Fibroblast of lung (primary cell): ENCODE measurements around the gene FRS2.

Source experiments
- EZH2 ChIP-seq: IDR thresholded peaks from 2 replicates; pipeline ENCODE4 v1.5.1; 2012; ENCODE audit warnings: low read length, control low read depth, mild to moderate bottlenecking; ENCODE audit errors: missing control alignments
- TF ChIP-seq, protein P1 (sequence below), 2 donors: IDR thresholded peaks in 1 of 2; conservative IDR thresholded peaks in 1 of 2; 1 replicate in 1 of 2; 2 replicates in 1 of 2; pipeline ENCODE4 v1.5.1; 2011 to 2012; ENCODE audit warnings: low read length in 2 of 2, control low read depth in 1 of 2, inconsistent platforms in 1 of 2, low read depth in 1 of 2, mild to moderate bottlenecking in 1 of 2

DNA sequence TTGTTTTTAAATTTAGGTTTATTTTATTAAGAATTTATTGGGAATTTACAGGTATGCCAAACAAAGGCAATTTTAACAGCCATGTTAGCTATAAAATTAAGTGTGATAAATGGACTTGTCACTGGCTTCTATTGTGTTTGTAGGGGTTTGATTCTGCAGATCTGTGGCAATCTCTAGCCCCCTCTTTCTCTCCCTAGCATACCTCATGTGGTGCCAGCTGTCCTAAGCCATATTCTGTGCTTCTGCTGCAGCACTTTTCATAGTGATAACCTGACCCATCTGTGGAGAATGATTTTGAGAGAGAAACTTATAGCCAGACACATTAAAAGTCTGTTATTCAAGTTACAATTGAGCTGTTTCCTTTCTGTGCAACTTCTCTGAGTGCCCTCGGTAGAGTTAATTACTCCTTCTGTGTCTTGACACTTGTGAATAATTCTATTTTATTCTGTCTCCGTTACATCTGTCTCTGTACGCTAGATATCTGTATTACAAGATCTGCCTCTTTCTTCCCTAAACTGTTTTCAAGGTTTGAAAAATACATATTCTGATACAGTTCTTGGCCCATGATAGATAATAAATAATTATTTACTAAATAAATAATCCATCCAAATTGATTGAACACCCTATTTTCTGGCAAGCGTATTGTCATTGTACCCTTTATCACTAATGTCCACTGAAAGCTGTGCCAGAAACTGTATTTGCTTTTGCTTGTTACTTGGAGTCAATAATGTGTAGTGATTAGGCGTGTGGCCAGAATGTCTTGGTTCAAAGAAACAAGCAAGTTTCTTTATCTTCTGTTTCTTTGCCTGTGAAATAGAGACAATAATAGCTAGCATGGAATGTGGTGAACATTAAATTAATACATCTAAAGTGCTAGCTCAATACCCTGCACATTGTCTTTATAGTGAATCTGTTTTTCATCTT is 40.0 kb downstream of the FRS2 start:
- TF ChIP-seq, protein P1, sequence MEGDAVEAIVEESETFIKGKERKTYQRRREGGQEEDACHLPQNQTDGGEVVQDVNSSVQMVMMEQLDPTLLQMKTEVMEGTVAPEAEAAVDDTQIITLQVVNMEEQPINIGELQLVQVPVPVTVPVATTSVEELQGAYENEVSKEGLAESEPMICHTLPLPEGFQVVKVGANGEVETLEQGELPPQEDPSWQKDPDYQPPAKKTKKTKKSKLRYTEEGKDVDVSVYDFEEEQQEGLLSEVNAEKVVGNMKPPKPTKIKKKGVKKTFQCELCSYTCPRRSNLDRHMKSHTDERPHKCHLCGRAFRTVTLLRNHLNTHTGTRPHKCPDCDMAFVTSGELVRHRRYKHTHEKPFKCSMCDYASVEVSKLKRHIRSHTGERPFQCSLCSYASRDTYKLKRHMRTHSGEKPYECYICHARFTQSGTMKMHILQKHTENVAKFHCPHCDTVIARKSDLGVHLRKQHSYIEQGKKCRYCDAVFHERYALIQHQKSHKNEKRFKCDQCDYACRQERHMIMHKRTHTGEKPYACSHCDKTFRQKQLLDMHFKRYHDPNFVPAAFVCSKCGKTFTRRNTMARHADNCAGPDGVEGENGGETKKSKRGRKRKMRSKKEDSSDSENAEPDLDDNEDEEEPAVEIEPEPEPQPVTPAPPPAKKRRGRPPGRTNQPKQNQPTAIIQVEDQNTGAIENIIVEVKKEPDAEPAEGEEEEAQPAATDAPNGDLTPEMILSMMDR (conservative IDR thresholded peaks at IDR 0.05 in 1 of 2, IDR thresholded peaks at IDR 0.05 in 1 of 2; ENCODE audit: low read depth in 1 of 2, low read length in 2 of 2): no peak
- TF ChIP-seq EZH2: no peak
